ENCODE data around the gene LIPN. TPM values are rescaled to one million over a fixed set of nuclear protein-coding genes. Genes with fewer than 3 reads are reported as not detected.

LIPN gene
- total and polyA plus RNA-seq, 8 donors: 1.1 TPM; not detected in 7

DNA sequence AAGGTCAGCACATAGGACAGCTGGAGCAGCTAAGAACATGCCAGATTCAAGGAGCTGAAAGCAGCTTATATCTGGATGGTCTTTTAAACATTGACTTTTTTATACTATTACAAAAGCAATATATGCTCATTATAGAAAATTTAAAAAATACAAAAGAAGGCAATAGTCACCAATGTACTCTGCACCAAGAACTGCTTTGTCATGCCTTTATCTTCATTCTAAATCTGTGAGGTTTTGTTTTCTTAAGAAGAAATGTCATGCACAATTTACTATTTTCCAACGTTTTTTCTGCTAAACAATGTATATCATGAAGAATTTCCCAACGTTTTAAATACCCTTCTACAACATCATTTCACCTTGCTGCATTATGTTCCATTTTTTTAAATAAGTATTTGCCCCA is 45.5 kb downstream of the LIPN start:
- H3K4me3 ChIP-seq: no peak overlapping the region
- H3K36me3 ChIP-seq: no peaks in the 10 kb centered on the region
- intact Hi-C loops (cut with DNase I; ENCODE audit: low total_unique reads): no loop called here
- H3K27ac ChIP-seq: no peak overlapping the region
- TF ChIP-seq POLR2AphosphoS5 (IDR thresholded peaks at IDR 0.05) (no peak), POLR2A (IDR thresholded peaks at IDR 0.05) (no peak), EP300 (IDR thresholded peaks at IDR 0.05) (no peak)
- TF ChIP-seq, protein P1, sequence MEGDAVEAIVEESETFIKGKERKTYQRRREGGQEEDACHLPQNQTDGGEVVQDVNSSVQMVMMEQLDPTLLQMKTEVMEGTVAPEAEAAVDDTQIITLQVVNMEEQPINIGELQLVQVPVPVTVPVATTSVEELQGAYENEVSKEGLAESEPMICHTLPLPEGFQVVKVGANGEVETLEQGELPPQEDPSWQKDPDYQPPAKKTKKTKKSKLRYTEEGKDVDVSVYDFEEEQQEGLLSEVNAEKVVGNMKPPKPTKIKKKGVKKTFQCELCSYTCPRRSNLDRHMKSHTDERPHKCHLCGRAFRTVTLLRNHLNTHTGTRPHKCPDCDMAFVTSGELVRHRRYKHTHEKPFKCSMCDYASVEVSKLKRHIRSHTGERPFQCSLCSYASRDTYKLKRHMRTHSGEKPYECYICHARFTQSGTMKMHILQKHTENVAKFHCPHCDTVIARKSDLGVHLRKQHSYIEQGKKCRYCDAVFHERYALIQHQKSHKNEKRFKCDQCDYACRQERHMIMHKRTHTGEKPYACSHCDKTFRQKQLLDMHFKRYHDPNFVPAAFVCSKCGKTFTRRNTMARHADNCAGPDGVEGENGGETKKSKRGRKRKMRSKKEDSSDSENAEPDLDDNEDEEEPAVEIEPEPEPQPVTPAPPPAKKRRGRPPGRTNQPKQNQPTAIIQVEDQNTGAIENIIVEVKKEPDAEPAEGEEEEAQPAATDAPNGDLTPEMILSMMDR (IDR thresholded peaks at IDR 0.05): no peak
- peaks cover 0 to 5% (median 0%) of the 10 kb centered on the region in 4 donors for H3K4me1 ChIP-seq
- no peaks in the 10 kb centered on the region for H3K27me3 ChIP-seq
- H3K9me3 ChIP-seq: no peaks in the 10 kb centered on the region
- 44 to 56% (median 52%) methylated on average over 2 of the region's 2 CpGs for WGBS, 5 donors
- no peak for DNase-seq

DNA sequence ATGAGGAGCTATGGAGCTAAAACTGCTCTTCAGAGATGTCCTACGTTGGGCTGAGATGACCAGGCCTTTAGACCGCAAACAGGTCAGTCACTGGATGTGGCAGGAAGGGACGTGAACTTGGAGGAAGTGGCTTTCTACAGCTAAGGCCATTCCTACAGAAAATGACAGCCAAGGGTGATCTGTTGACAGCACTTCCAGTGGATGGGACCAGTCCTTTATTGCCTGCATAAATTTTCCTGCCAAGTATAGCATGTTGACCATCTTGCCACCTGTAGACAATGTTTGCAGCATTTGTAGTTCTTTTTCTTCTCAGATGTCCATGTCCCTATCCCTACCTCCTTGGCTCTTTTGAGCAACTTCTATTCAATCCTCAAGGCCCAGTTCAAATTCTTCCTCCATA is 46.1 kb downstream of the LIPN start:
- H3K4me1 ChIP-seq: peaks cover 0 to 9% (median 0%) of the 10 kb centered on the region in 4 donors
- intact Hi-C loops (cut with DNase I; ENCODE audit: low total_unique reads): no loop called here
- H3K4me3 ChIP-seq: no peak overlapping the region
- WGBS, 5 donors: 80 to 95% (median 90%) methylated on average over 3 of the region's 3 CpGs
- no peak overlapping the region for H3K27ac ChIP-seq
- H3K36me3 ChIP-seq: no peaks in the 10 kb centered on the region
- H3K9me3 ChIP-seq: no peaks in the 10 kb centered on the region
- H3K27me3 ChIP-seq: no peaks in the 10 kb centered on the region
- TF ChIP-seq, protein P1 (IDR thresholded peaks at IDR 0.05): no peak
- TF ChIP-seq POLR2AphosphoS5 (IDR thresholded peaks at IDR 0.05): no peak
- TF ChIP-seq EP300 (IDR thresholded peaks at IDR 0.05): no peak
- TF ChIP-seq POLR2A (IDR thresholded peaks at IDR 0.05): no peak
- no peak for DNase-seq

DNA sequence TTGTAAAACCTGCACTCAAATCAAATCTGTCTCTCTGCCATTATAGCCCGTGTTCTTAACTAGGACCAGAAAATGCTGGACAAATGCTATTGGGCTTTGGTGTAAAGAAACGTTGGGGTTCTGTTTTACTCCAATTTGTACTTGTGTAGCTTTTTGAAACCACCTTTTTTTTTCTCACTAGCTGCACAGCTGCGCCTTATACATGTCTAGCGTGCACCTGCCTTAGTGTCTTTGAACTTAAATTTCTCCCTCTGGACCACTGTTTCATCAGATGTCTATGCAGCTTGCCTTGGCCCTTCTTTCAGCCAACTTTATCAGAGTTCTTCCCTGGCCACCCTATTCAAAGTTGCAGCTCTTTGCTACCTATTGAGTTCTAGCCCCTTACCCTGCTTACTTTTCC is 49.8 kb downstream of the LIPN start:
- Histone ChIP-seq H3K27ac (no peak overlapping the region), H3K27me3 (no peaks in the 10 kb centered on the region), H3K4me1 (peaks cover 0 to 9% (median 1%) of the 10 kb centered on the region in 4 donors), H3K9me3 (no peaks in the 10 kb centered on the region), H3K36me3 (no peaks in the 10 kb centered on the region), H3K4me3 (no peak overlapping the region)
- no peak for DNase-seq
- 66 to 85% (median 72%) methylated on average over 4 of the region's 4 CpGs for WGBS, 5 donors
- intact Hi-C loops (cut with DNase I; ENCODE audit: low total_unique reads): no loop called here
- TF ChIP-seq, protein P1 (IDR thresholded peaks at IDR 0.05): no peak
- TF ChIP-seq EP300 (IDR thresholded peaks at IDR 0.05) (no peak), POLR2AphosphoS5 (IDR thresholded peaks at IDR 0.05) (no peak), POLR2A (IDR thresholded peaks at IDR 0.05) (no peak)

DNA sequence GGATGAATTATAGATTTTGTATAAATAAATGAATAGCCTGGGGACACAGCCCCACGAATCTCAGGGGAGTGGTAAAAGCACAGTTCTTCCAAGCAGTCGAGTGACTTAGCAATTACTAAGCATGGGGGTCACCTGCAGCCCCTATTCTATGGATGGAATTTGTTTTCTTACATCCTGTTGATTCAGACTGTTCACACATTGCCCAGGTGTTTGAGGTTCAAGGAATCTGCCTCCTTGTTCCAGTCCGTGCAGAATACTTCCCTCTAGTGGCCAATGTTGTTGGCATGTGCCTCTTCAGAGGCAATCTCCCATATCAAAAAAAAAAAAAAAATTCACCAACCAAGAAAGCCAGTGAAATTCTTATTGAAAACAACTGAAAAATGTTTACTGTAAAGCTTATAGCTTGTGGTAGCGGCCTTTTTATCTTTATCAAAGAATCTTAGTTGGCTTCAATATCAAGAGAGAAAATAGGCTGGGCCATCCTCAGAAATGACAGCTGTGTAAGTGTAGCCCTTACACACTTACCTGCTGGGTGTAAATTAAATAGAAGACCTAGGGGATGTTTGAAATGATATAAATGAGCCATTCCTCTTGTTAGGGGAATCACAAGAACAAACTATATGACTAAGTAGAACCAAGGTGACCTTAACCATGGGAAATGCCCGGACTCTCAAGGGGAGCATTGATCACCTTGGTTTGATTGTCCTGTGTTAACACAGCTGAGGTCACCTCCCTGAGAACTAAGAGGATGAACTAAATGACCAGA is 50.6 kb downstream of the LIPN start:
- intact Hi-C loops (cut with DNase I; ENCODE audit: low total_unique reads): no loop called here
- H3K4me1 ChIP-seq: peaks cover 0 to 9% (median 1%) of the 10 kb centered on the region in 4 donors
- TF ChIP-seq, protein P1 (IDR thresholded peaks at IDR 0.05): peak in 5 of 7 experiments; percentile 25 to 68 (median 61)
- TF ChIP-seq EP300 (IDR thresholded peaks at IDR 0.05): no peak
- peak in 1 of 3 donors; percentile 6 for TF ChIP-seq POLR2AphosphoS5 (IDR thresholded peaks at IDR 0.05)
- no peak for TF ChIP-seq POLR2A (IDR thresholded peaks at IDR 0.05)
- whole genome bisulfite sequencing, 5 donors: 22 to 34% (median 31%) methylated on average over 5 of the region's 5 CpGs
- H3K4me3 ChIP-seq: no peak overlapping the region
- H3K27me3 ChIP-seq: no peaks in the 10 kb centered on the region
- H3K27ac ChIP-seq: no peak overlapping the region
- peak; percentile 36 to 82 for DNase-seq
- no peaks in the 10 kb centered on the region for H3K9me3 ChIP-seq
- H3K36me3 ChIP-seq: no peaks in the 10 kb centered on the region

All from stomach (tissue), 9 donors.